NT2/D1 (cell line): Measurements from ENCODE around the gene PRR15.
A peak's percentile ranks its signal among the peaks of the same experiment; 100 is the strongest.

Experiments used
- DNase-seq: peaks from one replicate; pipeline ENCODE4 v3.0.0-alpha.2; 2011; ENCODE audit warnings: low read depth, low spot score
- H3K27me3 ChIP-seq: 2 replicates; pipeline ENCODE4 v1.6.0; 2011; ENCODE audit warnings: mild to moderate bottlenecking; ENCODE audit not compliant: insufficient read length, insufficient read depth
- H3K36me3 ChIP-seq: 2 replicates; pipeline ENCODE4 v1.6.1; 2011; ENCODE audit warnings: mild to moderate bottlenecking, low read length, mixed read lengths; ENCODE audit not compliant: insufficient read depth, insufficient read length
- H3K4me1 ChIP-seq: 2 replicates; pipeline ENCODE4 v1.5.1; 2011; ENCODE audit not compliant: insufficient read depth, insufficient read length
- H3K4me3 ChIP-seq: 2 replicates; pipeline ENCODE4 v1.5.1; 2011; ENCODE audit warnings: low read depth; ENCODE audit not compliant: insufficient read length
- H3K9ac ChIP-seq: 2 replicates; pipeline ENCODE4 v1.6.0; 2011; ENCODE audit warnings: low read depth; ENCODE audit not compliant: insufficient read length
- H3K9me3 ChIP-seq: 2 replicates; pipeline ENCODE4 v1.5.1; 2011; ENCODE audit warnings: mild to moderate bottlenecking, low read length; ENCODE audit not compliant: insufficient read depth
- SUZ12 ChIP-seq: IDR thresholded peaks from 2 replicates; pipeline ENCODE4 v1.6.1; 2011; ENCODE audit not compliant: insufficient read length, insufficient read depth; ENCODE audit errors: extremely low read depth
- YY1 ChIP-seq: IDR thresholded peaks from 2 replicates; pipeline ENCODE4 v1.6.1; 2011; ENCODE audit not compliant: insufficient read length, insufficient read depth
- ZNF274 ChIP-seq: IDR thresholded peaks from 2 replicates; pipeline ENCODE4 v1.6.1; 2011; ENCODE audit warnings: mild to moderate bottlenecking, low read depth, low read length

Gene PRR15

DNA sequence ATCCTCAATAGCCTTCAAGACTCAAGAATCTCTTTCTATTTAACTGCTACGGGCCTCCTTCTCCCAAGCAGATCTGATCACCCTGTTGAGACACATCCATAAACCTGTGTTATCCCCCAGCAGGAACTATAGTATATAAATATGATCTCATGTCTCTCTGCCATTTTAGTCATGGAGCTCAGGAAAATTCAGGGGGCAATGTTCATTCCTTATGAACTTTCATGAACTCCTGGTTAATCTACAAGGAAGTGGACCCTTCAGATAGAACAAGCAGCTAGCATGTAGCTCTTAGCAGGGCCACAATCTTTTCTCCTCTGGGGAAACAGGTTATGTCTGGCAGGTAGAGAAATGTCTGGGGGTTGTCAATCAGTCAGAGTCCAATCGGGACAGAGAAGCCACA lies 8.9 kb downstream of the PRR15 start:
- TF ChIP-seq ZNF274 (no peak), SUZ12 (no peak), YY1 (no peak)
- no peaks in the 10 kb centered on the region for H3K4me1 ChIP-seq
- H3K9me3 ChIP-seq: peaks cover 17% of the 10 kb centered on the region; the same call in 1 of the 2 replicates
- H3K9ac ChIP-seq: no peak overlapping the region
- H3K27me3 ChIP-seq: peaks cover 16% of the 10 kb centered on the region
- no peak overlapping the region for H3K4me3 ChIP-seq
- H3K36me3 ChIP-seq: no peaks in the 10 kb centered on the region
- no peak for DNase-seq

- Histone ChIP-seq H3K9ac (no peak overlapping the region), H3K4me1 (no peaks in the 10 kb centered on the region), H3K4me3 (no peak overlapping the region), H3K27me3 (peaks cover 6% of the 10 kb centered on the region), H3K9me3 (peaks cover 27% of the 10 kb centered on the region; the same call in 1 of the 2 replicates), H3K36me3 (no peaks in the 10 kb centered on the region)
- no peak for TF ChIP-seq YY1
- DNase-seq: no peak
Measured at GRCh38 chr7:29573567-29573966, 9.9 kb downstream of the PRR15 start.

DNA sequence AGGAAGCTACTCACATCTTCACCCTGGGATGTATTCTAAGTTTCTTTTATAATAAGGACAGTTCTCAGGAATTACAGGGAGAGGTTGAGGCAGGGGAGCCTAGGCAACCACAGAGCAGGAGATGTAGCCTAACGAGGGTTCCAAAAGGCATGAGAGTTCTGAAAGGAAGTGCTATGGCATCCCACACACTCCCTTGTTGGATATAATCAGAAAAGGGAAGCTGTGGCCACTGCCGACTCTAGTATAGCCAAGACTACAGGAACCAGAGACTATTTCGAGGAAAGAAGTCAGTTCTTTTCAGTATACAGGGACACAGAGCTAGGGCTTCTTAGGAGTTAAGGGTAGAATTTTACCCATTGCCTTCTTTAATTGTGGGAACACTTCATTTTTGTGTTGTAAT lies 11.0 kb downstream of the PRR15 start:
- no peak for DNase-seq

GRCh38 chr7:29587195-29587808 lies 23.7 kb downstream of the PRR15 start:
- no peak overlapping the region for H3K9ac ChIP-seq
- DNase-seq: no peak
- no peak for TF ChIP-seq SUZ12
- no peak for TF ChIP-seq ZNF274
- TF ChIP-seq YY1: no peak
- H3K9me3 ChIP-seq: no peaks in the 10 kb centered on the region
- no peaks in the 10 kb centered on the region for H3K36me3 ChIP-seq
- H3K4me3 ChIP-seq: no peak overlapping the region
- H3K4me1 ChIP-seq: no peaks in the 10 kb centered on the region
- H3K27me3 ChIP-seq: no peaks in the 10 kb centered on the region

More for the DNA sequence above, 11.0 kb downstream of the PRR15 start:
- Histone ChIP-seq H3K27me3 (no peaks in the 10 kb centered on the region), H3K4me3 (no peak overlapping the region), H3K36me3 (no peaks in the 10 kb centered on the region), H3K4me1 (no peaks in the 10 kb centered on the region), H3K9ac (no peak overlapping the region), H3K9me3 (peaks cover 38% of the 10 kb centered on the region)
- TF ChIP-seq YY1 (no peak), ZNF274 (no peak), SUZ12 (no peak)

DNA sequence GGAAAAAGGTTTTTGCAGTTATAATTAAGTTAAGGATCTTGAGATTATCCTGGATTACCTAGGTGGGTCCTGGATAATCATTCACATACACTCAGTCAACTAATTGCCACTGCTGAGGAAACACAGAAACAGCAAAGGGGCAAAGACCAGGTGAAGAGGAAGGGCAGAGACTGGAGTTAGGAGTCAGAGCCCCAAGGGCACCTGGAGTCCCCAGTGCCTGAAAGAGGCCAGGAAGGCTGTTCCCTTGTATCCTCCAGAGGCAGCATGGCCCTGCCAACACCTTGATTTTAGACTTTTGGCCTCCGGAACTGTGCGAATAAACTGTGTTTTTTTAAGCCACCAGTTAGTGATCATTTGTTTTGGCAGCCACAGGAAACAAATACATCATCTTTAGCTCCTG lies 24.6 kb downstream of the PRR15 start:
- no peak overlapping the region for H3K9ac ChIP-seq

DNA sequence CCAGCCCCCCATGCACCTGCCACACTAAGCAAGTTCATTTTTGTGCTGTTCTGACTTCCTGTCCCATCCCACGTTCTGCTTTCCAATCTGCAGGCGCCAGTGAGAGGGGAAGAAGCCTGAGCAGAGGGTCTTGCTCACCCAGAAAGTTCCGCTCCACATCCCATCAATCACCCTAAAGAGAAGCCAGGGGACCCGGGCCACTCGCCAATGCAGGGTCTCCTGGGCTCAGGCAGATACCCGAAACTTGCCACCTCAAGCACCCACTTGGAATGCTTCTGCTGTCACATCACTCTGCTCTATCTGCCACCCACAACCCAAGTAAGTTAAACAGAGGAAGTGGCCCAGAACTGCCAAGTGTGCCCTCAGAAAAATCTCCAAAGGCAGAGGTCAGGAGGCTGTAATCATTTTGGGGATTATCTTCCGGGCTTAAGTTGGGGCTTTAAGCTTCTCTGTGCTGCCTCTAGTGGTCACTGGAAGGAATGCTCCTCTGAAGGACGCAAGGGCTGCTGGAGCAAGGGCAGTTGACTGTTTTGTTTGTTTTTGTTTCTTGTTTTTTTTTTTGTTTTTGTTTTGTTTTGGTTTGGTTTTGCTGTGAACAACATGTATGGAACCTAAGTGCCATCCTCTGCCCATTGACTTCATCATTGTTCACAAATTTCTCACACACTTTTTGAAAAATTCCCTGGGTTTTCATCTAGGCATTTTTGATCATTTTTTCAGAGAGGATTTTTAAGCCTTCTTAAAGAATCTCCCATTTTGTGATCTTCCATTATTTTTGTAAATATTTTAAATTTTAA lies 25.5 kb downstream of the PRR15 start:
- no peaks in the 10 kb centered on the region for H3K36me3 ChIP-seq
- TF ChIP-seq ZNF274: no peak
- no peak overlapping the region for H3K4me3 ChIP-seq
- H3K4me1 ChIP-seq: no peaks in the 10 kb centered on the region
- no peaks in the 10 kb centered on the region for H3K9me3 ChIP-seq
- H3K9ac ChIP-seq: no peak overlapping the region
- DNase-seq: peak; percentile 71
- H3K27me3 ChIP-seq: no peaks in the 10 kb centered on the region

More for the DNA sequence above, 24.6 kb downstream of the PRR15 start:
- Histone ChIP-seq H3K4me3 (no peak overlapping the region), H3K9me3 (no peaks in the 10 kb centered on the region), H3K36me3 (no peaks in the 10 kb centered on the region), H3K27me3 (no peaks in the 10 kb centered on the region), H3K4me1 (no peaks in the 10 kb centered on the region)
- TF ChIP-seq SUZ12: no peak
- DNase-seq: no peak

DNA sequence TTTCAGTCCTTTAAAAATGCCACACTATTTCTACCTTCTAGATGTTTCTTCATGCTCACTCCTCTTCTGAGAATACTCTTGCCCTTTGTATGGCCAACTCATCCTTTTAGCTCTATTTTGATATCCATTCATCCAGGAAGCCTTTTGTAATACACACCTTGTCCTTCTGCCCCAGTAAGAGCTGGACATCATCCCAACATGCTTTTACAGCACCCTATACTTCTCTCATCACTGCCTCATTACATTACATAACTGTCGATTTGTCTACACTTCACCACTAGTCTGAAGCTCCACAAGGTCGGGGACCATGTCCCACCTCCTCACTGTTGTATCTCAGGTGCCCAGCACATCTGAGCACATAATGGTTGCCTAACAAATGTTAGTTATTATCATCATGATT lies 29.2 kb downstream of the PRR15 start:
- Histone ChIP-seq H3K36me3 (no peaks in the 10 kb centered on the region), H3K9me3 (no peaks in the 10 kb centered on the region), H3K4me3 (no peak overlapping the region), H3K9ac (no peak overlapping the region), H3K27me3 (no peaks in the 10 kb centered on the region), H3K4me1 (no peaks in the 10 kb centered on the region)
- TF ChIP-seq YY1 (no peak), ZNF274 (no peak), SUZ12 (no peak)
- DNase-seq: no peak
